Ectodermal cell (in vitro differentiated cells): ENCODE results near the gene CPSF4.

Source experiments
- H3K27ac ChIP-seq: 2 replicates; pipeline ENCODE4 v1.7.0; 2013; ENCODE audit warnings: mild to moderate bottlenecking, low read depth, low read length; ENCODE audit not compliant: insufficient read depth, poor library complexity, severe bottlenecking
- H3K27me3 ChIP-seq: 2 replicates; pipeline ENCODE4 v1.7.0; 2013; ENCODE audit warnings: mild to moderate bottlenecking, low read length; ENCODE audit not compliant: insufficient read depth, control insufficient read depth, poor library complexity, severe bottlenecking
- H3K36me3 ChIP-seq: one replicate; pipeline ENCODE4 v1.7.0; 2013; ENCODE audit warnings: low read length; ENCODE audit not compliant: control insufficient read depth, insufficient read depth
- H3K4me1 ChIP-seq: one replicate; pipeline ENCODE4 v1.7.0; 2013; ENCODE audit warnings: low read length; ENCODE audit not compliant: control insufficient read depth, insufficient read depth
- H3K4me3 ChIP-seq: 2 replicates; pipeline ENCODE4 v1.7.0; 2013; ENCODE audit warnings: low read depth, low read length, control low read depth; ENCODE audit not compliant: insufficient read depth
- H3K9me3 ChIP-seq: 2 replicates; pipeline ENCODE4 v1.7.0; 2013; ENCODE audit warnings: mild to moderate bottlenecking, low read length, moderate library complexity; ENCODE audit not compliant: control insufficient read depth
- WGBS, 2 experiments: methylation state at CpG; one replicate each; pipeline ENCODE4 v1.1.7; 2013; ENCODE audit warnings: missing lambda C conversion rate in 2 of 2; 5-methylcytosine and 5-hydroxymethylcytosine counted together

Gene CPSF4

DNA sequence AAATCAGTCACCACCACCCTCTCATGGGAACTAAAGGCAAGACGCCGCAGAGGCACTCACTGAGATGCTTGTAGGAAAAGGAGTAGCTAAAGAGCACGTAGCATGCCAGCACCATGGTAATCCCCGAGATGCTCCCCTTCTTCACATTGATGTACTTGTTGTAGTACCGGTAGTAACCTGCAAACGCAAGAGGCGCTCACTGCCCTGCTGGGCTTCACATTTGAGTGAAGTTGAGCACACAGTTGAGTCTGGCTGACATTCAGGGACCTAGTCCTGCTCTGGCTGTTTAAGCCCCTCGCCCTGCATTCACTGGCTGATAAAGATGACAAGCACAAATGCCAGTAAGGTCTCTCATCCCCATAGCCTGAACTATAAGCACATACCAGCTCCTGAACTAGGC is 20.3 kb downstream of the CPSF4 start:
- WGBS, 2 experiments: 92 to 94% methylated on average over 8 of the region's 8 CpGs
- Histone ChIP-seq H3K27ac (no peak overlapping the region), H3K4me1 (no peaks in the 10 kb centered on the region), H3K36me3 (peaks cover 53% of the 10 kb centered on the region), H3K27me3 (no peaks in the 10 kb centered on the region), H3K9me3 (no peaks in the 10 kb centered on the region), H3K4me3 (no peak overlapping the region)

DNA sequence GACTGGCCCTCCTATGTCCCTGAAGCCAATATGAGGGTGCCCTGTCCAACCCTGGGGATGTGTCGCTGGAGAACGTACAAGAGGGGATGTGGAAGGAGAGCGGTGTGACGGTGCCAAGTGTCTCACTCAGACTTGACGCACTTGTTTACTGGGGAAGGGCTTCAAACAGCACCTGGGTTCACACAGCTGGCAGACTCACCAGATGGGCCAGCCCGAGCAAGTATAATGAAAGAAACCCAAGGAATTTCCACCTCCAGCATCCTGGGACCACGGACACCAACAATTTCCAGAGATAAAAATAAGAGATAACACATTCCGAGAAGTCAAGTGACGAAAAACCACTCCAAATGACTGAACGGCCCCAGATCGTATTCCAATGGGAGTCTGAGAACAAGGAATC is 21.9 kb downstream of the CPSF4 start:
- 97% methylated on average over 11 of the region's 11 CpGs for WGBS, 2 experiments
- no peaks in the 10 kb centered on the region for H3K27me3 ChIP-seq
- H3K27ac ChIP-seq: no peak overlapping the region
- no peaks in the 10 kb centered on the region for H3K9me3 ChIP-seq
- peaks cover 42% of the 10 kb centered on the region for H3K36me3 ChIP-seq
- H3K4me1 ChIP-seq: no peaks in the 10 kb centered on the region
- no peak overlapping the region for H3K4me3 ChIP-seq

DNA sequence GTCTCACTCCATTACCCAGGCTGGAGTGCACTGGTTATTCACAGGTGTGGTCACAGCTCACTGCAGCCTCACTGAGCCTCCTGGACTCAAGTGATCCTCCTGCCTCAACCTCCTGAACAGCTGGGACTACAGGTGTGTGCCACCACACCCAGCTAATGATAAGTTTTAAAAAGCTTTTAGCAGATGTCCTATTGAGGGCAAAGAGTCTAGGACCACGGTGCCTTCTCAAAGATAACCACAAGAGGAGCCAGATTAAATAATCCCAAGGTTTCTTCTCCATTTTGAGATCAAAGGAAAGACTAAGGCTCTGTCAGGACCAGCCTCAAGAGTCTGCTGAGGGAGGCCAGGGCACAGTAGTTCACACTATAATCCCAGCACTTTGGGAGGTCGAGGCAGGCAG is 22.5 kb downstream of the CPSF4 start:
- no peaks in the 10 kb centered on the region for H3K9me3 ChIP-seq
- WGBS, 2 experiments: 89 to 95% methylated on average over 2 of the region's 2 CpGs
- no peaks in the 10 kb centered on the region for H3K27me3 ChIP-seq
- H3K27ac ChIP-seq: no peak overlapping the region
- H3K4me1 ChIP-seq: no peaks in the 10 kb centered on the region
- peaks cover 36% of the 10 kb centered on the region for H3K36me3 ChIP-seq
- H3K4me3 ChIP-seq: no peak overlapping the region

DNA sequence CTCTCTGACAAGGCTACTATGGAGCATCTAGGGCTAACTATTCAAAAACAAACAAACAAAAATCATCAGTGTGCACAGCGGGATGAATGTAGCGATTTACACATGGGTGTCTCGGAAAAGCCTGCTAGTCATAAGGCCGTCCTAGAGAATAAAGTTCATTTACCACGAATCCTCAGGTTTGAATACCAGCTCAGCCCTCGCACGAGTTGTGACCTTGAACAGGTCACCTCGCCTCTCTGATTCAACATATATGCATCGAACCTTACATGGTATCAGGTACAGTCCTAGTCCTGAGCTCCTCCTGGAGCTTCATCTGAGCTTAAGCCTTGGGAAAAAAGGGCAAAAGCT is 26.7 kb downstream of the CPSF4 start:
- H3K36me3 ChIP-seq: peaks cover 9% of the 10 kb centered on the region
- H3K27me3 ChIP-seq: peaks cover 9% of the 10 kb centered on the region
- H3K9me3 ChIP-seq: no peaks in the 10 kb centered on the region
- H3K27ac ChIP-seq: peak overlapping the region; percentile 51
- 17 to 20% methylated on average over 9 of the region's 9 CpGs for WGBS, 2 experiments
- peak overlapping the region; percentile 73 for H3K4me3 ChIP-seq
- no peaks in the 10 kb centered on the region for H3K4me1 ChIP-seq

DNA sequence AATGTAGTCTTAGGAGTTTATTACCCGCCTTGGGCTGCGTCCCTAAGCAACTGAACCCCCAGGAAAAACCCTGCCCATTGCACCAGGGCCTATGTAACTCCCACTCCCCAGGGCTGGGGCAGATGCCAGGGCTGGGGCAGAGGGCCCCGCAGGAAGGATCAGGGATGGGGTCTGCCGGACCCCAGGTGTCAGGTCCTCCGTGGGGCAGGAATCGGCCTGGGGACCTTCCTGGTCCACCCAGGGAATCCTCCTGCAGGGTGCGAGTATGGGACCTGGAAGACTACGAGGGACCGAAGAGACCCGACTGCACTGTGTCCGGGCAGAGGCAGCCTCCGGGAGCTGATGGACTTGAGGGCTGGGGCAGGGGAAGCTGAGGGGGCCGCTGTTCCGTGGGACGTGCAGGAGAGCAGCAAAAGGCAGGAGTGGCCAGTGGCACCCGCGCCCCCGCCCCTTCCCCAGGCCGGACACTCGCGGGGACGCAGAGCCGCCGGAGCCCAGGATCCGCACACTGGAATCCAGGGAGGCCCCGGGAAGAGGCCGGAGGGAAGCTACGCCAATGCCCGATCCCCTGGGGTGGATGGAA is 29.7 kb downstream of the CPSF4 start:
- no peaks in the 10 kb centered on the region for H3K4me1 ChIP-seq
- no peak overlapping the region for H3K4me3 ChIP-seq
- WGBS, 2 experiments: 92 to 93% methylated on average over 29 of the region's 29 CpGs
- no peaks in the 10 kb centered on the region for H3K9me3 ChIP-seq
- peaks cover 9% of the 10 kb centered on the region for H3K27me3 ChIP-seq
- H3K27ac ChIP-seq: no peak overlapping the region
- H3K36me3 ChIP-seq: peaks cover 4% of the 10 kb centered on the region

DNA sequence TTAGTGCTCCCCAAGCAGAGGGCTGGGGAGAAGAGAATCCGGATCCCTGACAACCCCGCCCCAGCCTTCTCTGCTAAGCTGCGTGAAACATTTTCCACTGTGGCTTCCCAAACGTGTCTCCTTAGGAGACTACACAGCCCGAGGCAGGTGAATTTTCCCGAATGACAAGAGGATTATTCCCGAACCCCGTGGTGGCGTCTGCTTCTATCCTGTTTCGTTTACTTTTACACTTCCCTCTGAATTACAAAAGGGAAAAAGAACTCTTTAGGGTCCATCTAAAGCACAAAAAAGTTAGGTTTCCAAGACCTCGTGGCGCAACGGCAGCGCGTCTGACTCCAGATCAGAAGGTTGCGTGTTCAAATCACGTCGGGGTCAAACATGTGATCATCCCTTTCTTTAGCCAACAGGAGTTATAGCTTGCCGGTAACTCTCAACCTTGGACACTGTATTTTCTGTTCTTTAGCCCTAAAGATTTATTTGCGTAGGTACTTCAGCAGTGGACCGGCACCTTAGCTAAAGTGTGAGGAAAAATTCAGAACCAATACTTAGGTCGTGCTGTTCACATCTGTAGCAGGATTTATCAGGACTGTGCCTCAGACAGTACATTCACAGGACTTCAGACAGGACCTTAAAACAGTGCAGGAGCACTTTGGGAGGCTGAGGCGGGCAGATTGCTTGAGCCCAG is 30.8 kb downstream of the CPSF4 start:
- no peaks in the 10 kb centered on the region for H3K9me3 ChIP-seq
- no peaks in the 10 kb centered on the region for H3K36me3 ChIP-seq
- 57 to 58% methylated on average over 23 of the region's 23 CpGs for WGBS, 2 experiments
- H3K4me3 ChIP-seq: no peak overlapping the region
- H3K27me3 ChIP-seq: peaks cover 9% of the 10 kb centered on the region
- H3K4me1 ChIP-seq: peaks cover 6% of the 10 kb centered on the region
- H3K27ac ChIP-seq: no peak overlapping the region

- H3K27me3 ChIP-seq: peaks cover 9% of the 10 kb centered on the region
- 1% methylated on average over 56 of the region's 56 CpGs for WGBS, 2 experiments
Measured at GRCh38 chr7:99472561-99473314, 34.0 kb downstream of the CPSF4 start, which contains the start of gene ZNF789. ZNF789 (plus strand) TSS chr7:99472890; CDS start chr7:99476457, 3,567 bp downstream.

DNA sequence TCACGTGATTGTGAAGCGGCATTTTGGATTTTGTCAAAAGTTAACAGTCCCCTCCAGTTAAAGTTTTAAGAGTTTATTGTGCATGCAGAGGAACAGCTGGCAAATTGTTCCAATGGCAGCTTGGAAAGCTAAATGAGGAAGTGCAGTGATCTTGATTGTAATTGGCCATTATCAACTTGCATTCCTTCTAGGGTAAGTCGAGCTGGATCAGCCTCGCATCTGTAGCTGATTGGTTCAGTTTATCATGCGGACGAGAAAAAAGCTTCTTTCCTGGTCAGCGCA is 34.5 kb downstream of the CPSF4 start:
- Histone ChIP-seq H3K27ac (peak overlapping the region; percentile 71), H3K27me3 (peaks cover 9% of the 10 kb centered on the region), H3K9me3 (no peaks in the 10 kb centered on the region), H3K36me3 (no peaks in the 10 kb centered on the region), H3K4me1 (peaks cover 6% of the 10 kb centered on the region), H3K4me3 (peak overlapping the region; percentile 95)
- WGBS, 2 experiments: 11 to 14% methylated on average over 7 of the region's 7 CpGs

More at GRCh38 chr7:99472561-99473314, 34.0 kb downstream of the CPSF4 start, which contains the start of gene ZNF789:
- peak within 1 kb of the TSS; percentile 71 for H3K27ac ChIP-seq
- no peaks in the 10 kb centered on the region for H3K9me3 ChIP-seq
- H3K4me1 ChIP-seq: peaks cover 6% of the 10 kb centered on the region
- no peaks in the 10 kb centered on the region for H3K36me3 ChIP-seq
- H3K4me3 ChIP-seq: peak within 1 kb of the TSS; percentile 95

DNA sequence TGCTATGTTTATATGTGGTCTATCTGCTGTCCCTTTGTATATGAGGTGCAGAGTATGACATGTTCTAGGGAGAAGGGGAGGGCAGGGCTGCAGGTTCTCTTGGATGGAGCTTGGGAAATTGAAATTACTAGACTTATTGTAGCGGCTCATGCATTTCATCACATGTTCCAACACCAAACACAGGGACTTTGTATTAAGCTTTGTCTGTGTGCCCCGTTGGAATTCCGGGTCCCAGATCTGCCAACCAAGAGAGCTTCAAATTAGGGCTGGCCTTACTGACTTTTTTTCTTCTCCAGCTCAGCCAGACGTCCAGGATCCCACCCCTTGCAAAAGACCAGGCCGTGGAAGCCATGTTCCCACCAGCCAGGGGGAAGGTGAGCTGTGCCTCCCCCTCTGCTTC is 37.4 kb downstream of the CPSF4 start:
- 89 to 93% methylated on average over 5 of the region's 5 CpGs for WGBS, 2 experiments
- peaks cover 6% of the 10 kb centered on the region for H3K36me3 ChIP-seq
- H3K27me3 ChIP-seq: no peaks in the 10 kb centered on the region
- no peaks in the 10 kb centered on the region for H3K9me3 ChIP-seq
- no peak overlapping the region for H3K27ac ChIP-seq
- peaks cover 6% of the 10 kb centered on the region for H3K4me1 ChIP-seq
- H3K4me3 ChIP-seq: no peak overlapping the region
